ENCODE results near the gene TAOK1.

- TF ChIP-seq CTCF (IDR thresholded peaks at IDR 0.05 in 2 of 3, conservative IDR thresholded peaks at IDR 0.05 in 1 of 3; ENCODE audit: borderline replicate concordance in 1 of 3, insufficient read depth in 1 of 3, low read depth in 2 of 3, low read length in 2 of 3) (no peak), EZH2 (IDR thresholded peaks at IDR 0.05) (no peak), ZNF274 (IDR thresholded peaks at IDR 0.05; ENCODE audit: low read depth, low read length) (no peak)
Observed at GRCh38 chr17:29586676-29587469, 196.7 kb downstream of the TAOK1 start.

All from HCT116 (cell line).